GM21529 (cell line): Measurements from ENCODE around the gene FGF23.
"Not testable (repeated sequence)": the region's sequence is repeated elsewhere in the genome, so short reads cannot be mapped to it uniquely, and the experiment has no call there.

Experiments used
- ATAC-seq: cut with Tn5 transposase; IDR thresholded peaks from one replicate; pipeline ENCODE4 v1.9.1; 2021; ENCODE audit not compliant: unreplicated experiment

Gene FGF23

DNA sequence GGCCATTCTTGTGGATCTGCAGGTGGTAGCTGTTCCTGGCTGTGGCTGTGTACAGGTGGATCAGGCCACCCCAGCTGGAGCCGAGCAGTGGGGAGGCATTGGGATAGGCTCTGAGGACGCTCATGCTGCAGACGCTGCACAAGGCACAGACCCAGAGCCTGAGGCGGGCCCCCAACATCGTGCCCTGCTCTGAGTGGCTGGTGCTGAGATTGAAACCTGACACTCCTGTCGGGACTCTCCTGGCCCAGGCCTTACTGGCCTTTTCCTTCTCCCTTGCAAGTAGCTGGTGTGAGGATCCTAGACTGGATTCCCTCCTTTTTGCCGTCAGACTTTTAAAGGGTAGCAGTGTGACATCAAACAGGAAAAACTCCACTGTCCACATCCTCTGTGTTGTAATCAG is at the start of gene FGF23:
FGF23 (minus strand) TSS at position 308 of the 400 bp plus-strand sequence; CDS start at position 178, 130 bp downstream.
- no peak for ATAC-seq

DNA sequence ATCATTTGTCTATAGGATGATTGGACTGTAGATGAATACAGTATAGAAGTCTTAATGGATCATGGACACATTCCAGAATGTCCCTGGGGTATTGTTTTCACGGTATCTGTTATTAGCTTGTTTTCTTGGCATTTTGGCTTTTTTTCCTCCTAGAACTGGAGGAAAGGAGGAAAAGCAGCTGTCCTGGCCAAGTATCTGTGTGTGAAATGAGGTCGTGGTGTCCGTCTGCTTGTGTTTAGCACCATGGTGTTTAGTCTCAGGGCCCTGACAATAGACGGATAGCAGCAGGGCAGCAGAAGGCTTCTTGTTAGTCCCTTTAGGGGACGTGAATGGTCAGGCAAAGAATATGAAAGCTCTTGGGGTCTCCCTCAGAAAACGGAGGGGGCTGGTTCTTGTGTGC is 44.9 kb upstream of the FGF23 start:
- ATAC-seq, result no peak

DNA sequence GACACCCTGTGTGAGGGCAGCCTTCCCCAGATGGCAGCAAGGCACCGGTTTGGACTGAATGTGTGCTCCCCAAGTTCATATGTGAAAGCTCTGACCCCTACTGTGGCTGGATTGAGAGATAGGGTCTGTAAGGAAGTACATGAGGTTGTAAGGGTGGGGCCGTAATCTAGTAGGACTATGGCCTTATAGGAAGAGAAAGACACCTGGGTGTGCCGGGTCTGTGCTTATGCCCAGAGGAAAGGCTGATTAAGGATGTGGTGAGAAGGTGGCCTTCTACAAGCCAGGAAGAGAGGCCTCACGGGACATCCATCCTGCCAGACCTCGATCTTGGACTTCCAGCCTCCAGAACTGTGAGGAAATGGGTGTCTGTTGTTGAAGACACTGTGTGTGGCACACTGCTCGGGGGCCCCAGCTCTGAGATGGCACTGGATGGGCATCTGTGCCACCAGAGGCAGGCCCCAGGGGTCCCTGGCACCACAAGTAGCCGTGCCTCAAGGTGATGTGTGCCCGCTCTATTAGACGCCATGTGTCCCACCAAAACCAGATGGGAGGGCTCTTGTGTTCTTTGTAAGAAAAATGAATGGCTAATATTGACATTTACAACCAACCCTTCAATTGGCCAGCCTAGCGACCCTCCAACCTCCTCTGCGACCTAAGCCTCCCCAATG is 44.1 kb upstream of the FGF23 start:
- ATAC-seq, result no peak

- no peak for ATAC-seq
These were observed 43.5 kb upstream of the FGF23 start for GRCh38 chr12:4422985-4423384.

GRCh38 chr12:4421590-4422031 is 42.1 kb upstream of the FGF23 start:
- no peak for ATAC-seq

GRCh38 chr12:4420138-4420670 is 40.7 kb upstream of the FGF23 start:
- ATAC-seq, result no peak

GRCh38 chr12:4418913-4419312 is 39.4 kb upstream of the FGF23 start:
- no peak for ATAC-seq

DNA sequence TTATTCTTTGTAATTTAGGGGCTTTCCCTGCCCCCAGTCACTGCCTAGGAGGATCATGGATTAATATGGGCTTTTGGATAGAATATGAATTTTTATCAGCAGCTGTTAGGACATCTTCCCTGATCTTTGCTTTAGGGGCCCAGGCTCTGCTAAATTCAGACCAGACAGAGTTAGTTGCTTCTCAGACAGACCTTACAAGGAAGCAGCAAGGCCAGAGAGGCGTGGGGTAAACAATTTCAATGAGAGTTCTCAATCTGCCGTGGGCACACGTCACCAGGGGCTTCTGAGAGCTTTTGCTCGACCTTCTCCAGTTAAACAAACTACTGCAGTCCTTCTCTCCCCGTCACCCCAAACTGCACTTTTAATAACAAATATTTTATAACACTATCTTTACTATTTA is 38.4 kb upstream of the FGF23 start:
- no peak for ATAC-seq

DNA sequence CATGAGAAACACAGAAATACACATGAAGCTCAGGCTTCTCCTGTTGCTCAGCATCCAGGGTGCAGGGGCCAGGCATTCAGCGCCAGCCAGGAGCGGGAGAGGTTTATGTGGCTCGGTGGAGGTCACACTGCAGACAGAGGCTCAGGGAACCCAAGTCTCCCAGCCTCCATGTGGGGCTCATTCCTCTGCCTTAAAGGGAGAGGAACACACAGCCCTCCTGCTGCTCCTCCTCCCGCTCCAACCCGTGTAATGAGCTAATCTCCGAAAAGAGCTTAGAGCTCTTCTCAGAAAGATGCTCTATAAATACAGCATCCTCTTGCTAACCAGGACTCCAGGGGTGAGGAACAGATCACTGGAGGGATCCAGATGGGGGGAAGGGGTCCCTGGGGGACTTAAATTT is 37.9 kb upstream of the FGF23 start:
- ATAC-seq, result no peak

DNA sequence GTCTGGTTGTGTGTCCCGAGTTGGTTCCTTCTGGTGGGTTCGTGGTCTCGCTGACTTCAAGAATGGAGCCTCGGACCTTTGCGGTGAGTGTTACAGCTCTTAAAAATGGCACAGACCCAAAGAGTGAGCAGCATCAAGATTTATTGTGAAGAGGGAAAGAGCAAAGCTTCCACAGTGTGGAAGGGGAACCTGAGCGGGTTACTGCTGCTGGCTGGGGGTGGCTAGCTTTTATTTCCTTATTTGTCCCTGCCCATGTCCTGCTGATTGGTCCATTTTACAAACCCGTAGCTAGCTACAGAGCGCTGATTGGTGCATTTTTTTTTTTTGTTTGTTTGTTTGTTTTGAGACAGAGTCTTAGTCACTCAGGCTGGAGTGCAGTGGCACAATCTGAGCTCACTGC is 36.8 kb upstream of the FGF23 start:
- no peak for ATAC-seq

GRCh38 chr12:4412465-4412864 is 33.0 kb upstream of the FGF23 start:
- ATAC-seq, result no peak

GRCh38 chr12:4412056-4412455 is 32.5 kb upstream of the FGF23 start:
- no peak for ATAC-seq

- no peak for ATAC-seq
These were observed 27.6 kb upstream of the FGF23 start for GRCh38 chr12:4407136-4407535.

DNA sequence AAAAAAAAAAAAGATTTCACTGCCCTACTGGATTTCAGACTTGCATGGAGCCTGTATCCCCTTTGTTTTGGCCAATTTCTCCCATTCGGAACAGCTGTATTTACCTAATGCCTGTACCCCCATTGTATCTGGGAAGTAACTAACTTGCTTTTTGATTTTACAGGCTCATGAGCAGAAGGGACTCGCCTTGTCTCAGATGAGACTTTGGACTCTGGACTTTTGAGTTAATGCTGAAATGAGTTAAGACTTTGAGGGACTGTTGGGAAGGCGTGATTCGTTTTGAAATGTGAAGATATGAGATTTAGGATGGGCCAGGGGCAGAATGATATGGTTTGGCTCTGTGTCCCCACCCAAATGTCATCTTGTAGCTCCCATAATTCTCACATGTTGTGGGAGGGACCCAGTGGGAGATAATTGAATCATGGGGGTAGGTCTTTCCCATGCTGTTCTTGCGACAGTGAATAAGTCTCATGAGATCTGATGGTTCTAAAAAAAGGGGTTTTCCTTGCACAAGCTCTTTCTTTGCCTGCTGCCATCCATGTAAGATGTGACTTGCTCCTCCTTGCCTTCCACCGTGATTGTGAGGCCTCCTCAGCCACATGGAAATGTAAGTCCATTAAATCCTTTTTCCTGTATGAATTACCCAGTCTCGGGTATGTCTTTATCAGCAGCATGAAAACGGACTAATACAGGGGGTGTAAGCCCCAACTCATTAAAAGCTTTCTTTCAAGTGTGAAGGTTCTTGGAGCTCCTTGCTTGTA is 25.5 kb upstream of the FGF23 start:
- not testable (repeated sequence) for ATAC-seq

DNA sequence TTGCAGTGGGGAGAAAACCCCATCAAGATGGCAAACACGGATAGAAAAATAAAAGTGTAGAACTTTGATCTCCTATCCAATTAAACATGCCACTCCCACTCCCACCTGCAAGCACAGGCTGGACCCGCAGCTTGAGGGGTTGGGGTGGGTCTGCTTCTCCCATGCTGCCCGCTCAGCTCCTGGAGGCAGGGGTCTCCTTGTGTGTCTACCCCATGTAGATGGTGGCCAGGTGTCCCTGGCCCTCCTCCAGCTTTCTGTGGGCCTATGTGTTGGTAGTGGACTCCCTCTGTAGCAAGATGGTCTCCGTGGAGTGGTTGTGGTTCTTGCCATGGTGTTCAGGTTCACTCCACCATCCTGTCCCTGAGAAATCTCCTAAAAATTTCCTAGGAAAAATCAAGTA is 23.5 kb upstream of the FGF23 start:
- ATAC-seq, result no peak

DNA sequence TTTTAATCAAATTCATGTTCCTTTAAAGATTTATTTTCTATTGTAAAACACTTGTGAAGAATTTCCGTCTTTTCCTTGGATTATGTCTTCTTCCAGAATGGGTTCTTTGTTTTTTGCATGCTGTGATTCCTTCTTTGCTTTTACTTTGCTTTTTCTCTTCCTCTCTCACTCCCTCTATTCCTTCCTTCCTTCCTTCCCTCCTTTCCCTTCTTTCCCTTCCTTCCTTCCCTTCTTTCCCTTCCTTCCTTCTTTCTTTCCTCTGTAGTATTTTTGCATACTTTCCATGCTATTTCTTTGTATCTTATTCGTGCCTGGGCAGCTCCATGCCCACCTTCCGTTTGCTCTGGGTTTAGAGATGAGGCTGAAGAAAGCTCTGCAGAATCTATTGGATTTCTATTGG is 21.6 kb upstream of the FGF23 start:
- no peak for ATAC-seq

- no peak for ATAC-seq
These were observed 16.3 kb upstream of the FGF23 start for GRCh38 chr12:4395818-4396217.

- no peak for ATAC-seq
These were observed 13.7 kb upstream of the FGF23 start for GRCh38 chr12:4393211-4393610.

DNA sequence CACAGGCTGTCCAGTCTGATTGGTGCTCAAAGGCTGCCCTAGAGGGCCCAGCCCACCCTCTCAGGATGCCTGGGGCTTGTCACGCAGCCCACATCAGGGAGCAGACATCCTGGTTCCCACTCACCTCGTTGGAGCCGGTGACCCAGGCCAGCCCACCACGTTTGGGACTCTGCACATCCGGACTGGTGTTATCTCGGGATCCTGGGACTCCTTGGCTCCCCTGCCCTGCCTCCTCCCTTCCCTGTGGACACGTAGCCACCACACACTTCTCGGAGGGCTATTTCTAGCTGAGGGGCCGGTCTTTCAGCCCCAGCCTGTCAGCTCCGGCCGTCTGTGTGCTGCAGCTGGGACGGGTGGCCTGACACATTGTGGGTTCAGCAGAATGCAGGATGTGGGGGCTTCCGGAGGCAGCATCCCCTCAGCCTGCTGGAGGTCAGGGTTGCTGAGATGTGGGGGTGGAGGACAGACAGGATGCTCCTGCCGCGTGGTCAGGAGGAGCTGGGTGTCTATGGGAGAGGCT is 12.8 kb upstream of the FGF23 start:
- no peak for ATAC-seq

- no peak for ATAC-seq
These were observed 9.2 kb upstream of the FGF23 start for GRCh38 chr12:4388662-4389061.

DNA sequence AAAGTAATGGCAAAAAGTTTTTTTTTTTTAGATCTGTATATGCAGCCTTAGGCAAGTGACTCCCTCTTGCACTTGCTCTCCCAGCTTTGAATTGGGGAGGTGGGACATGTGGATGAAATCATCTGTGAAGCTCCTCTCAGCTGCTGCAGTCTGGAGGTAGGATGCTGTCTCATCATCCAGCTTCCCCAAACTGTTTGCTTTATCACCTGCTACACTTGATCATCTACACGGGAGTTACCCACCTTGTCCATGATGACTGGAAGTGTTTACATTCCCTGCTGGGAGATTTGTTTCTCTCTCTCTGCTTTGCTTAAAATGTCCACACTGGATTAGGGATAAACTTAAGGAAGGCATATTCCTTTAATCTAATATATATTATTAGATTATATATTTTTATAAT is 8.5 kb upstream of the FGF23 start:
- ATAC-seq, result no peak

GRCh38 chr12:4387607-4388006 is 8.1 kb upstream of the FGF23 start:
- no peak for ATAC-seq
